ENCODE data around the gene GULP1.

GULP1 gene

DNA sequence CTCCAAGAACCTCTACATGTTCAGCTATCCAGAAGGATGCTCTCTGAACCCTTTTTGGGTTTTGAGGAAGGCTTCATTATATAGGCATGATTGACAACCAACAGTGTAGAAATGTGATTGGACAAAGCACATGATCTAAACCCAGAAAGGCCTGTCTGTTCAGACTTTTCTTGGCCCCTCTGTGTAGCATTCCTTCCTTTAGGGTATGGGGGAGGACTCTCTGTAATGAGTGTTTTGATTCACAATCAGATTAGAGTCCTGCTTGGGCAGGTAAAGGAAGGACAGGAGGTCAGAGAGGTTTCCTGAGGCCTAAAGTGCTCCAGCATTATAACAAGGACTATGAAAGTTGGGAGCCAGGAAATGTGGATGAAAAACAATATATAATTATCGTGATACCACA is 13.6 kb downstream of the GULP1 start:
- ATAC-seq: no peak
- TF ChIP-seq PPARA (CRISPR knock-in tag; IDR thresholded peaks at IDR 0.05; ENCODE audit: borderline replicate concordance): no peak
- TF ChIP-seq, protein P1, sequence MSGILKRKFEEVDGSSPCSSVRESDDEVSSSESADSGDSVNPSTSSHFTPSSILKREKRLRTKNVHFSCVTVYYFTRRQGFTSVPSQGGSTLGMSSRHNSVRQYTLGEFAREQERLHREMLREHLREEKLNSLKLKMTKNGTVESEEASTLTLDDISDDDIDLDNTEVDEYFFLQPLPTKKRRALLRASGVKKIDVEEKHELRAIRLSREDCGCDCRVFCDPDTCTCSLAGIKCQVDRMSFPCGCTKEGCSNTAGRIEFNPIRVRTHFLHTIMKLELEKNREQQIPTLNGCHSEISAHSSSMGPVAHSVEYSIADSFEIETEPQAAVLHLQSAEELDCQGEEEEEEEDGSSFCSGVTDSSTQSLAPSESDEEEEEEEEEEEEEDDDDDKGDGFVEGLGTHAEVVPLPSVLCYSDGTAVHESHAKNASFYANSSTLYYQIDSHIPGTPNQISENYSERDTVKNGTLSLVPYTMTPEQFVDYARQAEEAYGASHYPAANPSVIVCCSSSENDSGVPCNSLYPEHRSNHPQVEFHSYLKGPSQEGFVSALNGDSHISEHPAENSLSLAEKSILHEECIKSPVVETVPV (CRISPR knock-in tag; IDR thresholded peaks at IDR 0.05): no peak
- no peak for TF ChIP-seq OSR1 (CRISPR knock-in tag; IDR thresholded peaks at IDR 0.05)
- no peak for TF ChIP-seq ZC3H10 (CRISPR knock-in tag; IDR thresholded peaks at IDR 0.05)
- TF ChIP-seq ZNF8 (CRISPR knock-in tag; IDR thresholded peaks at IDR 0.05): no peak

DNA sequence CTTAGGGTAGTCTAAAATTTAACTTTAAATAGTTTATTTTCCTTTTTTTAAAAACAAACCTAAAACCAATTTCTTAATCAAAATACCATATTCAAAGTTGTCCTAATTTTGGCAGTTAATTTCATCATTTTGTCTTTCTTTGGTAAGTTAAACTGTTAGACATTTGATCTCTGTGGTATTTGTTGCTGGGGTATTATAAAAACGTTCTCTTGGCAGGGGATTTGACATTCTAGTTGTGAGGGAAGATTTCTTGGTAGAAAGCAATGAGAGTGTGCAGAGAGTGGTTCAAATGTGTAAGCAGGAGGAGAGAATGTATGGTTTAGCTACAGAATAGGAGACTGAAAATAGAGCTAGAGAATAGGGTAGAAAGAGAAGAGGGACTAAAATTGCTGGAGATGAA is 14.6 kb downstream of the GULP1 start:
- ATAC-seq: no peak
- TF ChIP-seq GLIS3 (CRISPR knock-in tag; IDR thresholded peaks at IDR 0.05) (no peak), PPARA (CRISPR knock-in tag; IDR thresholded peaks at IDR 0.05; ENCODE audit: borderline replicate concordance) (no peak), SNAI2 (CRISPR knock-in tag; IDR thresholded peaks at IDR 0.05) (no peak), ZC3H10 (CRISPR knock-in tag; IDR thresholded peaks at IDR 0.05) (no peak), TCF4 (CRISPR knock-in tag; IDR thresholded peaks at IDR 0.05; ENCODE audit: borderline replicate concordance) (no peak), ISL1 (CRISPR knock-in tag; IDR thresholded peaks at IDR 0.05) (no peak), ZNF8 (CRISPR knock-in tag; IDR thresholded peaks at IDR 0.05) (no peak), ESRRG (CRISPR knock-in tag; IDR thresholded peaks at IDR 0.05) (no peak), OSR1 (CRISPR knock-in tag; IDR thresholded peaks at IDR 0.05) (no peak), BACH2 (CRISPR knock-in tag; IDR thresholded peaks at IDR 0.05; ENCODE audit: borderline replicate concordance) (no peak)
- TF ChIP-seq, protein P2, sequence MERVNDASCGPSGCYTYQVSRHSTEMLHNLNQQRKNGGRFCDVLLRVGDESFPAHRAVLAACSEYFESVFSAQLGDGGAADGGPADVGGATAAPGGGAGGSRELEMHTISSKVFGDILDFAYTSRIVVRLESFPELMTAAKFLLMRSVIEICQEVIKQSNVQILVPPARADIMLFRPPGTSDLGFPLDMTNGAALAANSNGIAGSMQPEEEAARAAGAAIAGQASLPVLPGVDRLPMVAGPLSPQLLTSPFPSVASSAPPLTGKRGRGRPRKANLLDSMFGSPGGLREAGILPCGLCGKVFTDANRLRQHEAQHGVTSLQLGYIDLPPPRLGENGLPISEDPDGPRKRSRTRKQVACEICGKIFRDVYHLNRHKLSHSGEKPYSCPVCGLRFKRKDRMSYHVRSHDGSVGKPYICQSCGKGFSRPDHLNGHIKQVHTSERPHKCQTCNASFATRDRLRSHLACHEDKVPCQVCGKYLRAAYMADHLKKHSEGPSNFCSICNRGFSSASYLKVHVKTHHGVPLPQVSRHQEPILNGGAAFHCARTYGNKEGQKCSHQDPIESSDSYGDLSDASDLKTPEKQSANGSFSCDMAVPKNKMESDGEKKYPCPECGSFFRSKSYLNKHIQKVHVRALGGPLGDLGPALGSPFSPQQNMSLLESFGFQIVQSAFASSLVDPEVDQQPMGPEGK (CRISPR knock-in tag; IDR thresholded peaks at IDR 0.05; ENCODE audit: borderline replicate concordance): no peak
- TF ChIP-seq, protein P3, sequence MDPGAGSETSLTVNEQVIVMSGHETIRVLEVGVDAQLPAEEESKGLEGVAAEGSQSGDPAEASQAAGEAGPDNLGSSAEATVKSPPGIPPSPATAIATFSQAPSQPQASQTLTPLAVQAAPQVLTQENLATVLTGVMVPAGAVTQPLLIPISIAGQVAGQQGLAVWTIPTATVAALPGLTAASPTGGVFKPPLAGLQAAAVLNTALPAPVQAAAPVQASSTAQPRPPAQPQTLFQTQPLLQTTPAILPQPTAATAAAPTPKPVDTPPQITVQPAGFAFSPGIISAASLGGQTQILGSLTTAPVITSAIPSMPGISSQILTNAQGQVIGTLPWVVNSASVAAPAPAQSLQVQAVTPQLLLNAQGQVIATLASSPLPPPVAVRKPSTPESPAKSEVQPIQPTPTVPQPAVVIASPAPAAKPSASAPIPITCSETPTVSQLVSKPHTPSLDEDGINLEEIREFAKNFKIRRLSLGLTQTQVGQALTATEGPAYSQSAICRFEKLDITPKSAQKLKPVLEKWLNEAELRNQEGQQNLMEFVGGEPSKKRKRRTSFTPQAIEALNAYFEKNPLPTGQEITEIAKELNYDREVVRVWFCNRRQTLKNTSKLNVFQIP (CRISPR knock-in tag; IDR thresholded peaks at IDR 0.05; ENCODE audit: borderline replicate concordance, low read depth): no peak

DNA sequence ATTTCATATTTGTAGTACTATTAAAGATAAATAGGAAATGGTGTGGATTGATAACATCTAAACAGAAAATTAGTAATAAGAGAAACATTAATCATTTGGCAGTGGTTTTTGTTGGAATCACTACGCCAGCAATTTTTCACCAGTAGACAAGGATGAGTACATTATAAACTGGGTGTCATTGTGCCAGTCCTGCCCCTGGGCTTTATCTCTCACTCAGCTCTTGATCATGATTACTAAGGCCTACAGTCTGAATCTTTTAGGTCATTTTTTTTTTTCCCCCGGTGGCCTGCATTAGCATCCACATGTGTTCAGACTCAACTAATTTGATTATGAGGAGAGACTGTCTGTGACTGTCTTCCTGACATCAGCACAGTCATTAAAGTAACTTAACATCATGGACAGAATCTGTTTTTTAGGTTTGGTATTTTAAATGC is 16.2 kb downstream of the GULP1 start:
- ATAC-seq: peak; percentile 74
- TF ChIP-seq, protein P1 (CRISPR knock-in tag; IDR thresholded peaks at IDR 0.05): 0 out of 2 replicates have a peak, but pooled peaks have one; percentile 53
- TF ChIP-seq, protein P4, sequence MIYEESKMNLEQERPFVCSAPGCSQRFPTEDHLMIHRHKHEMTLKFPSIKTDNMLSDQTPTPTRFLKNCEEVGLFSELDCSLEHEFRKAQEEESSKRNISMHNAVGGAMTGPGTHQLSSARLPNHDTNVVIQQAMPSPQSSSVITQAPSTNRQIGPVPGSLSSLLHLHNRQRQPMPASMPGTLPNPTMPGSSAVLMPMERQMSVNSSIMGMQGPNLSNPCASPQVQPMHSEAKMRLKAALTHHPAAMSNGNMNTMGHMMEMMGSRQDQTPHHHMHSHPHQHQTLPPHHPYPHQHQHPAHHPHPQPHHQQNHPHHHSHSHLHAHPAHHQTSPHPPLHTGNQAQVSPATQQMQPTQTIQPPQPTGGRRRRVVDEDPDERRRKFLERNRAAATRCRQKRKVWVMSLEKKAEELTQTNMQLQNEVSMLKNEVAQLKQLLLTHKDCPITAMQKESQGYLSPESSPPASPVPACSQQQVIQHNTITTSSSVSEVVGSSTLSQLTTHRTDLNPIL (CRISPR knock-in tag; IDR thresholded peaks at IDR 0.05; ENCODE audit: low read depth): 0 out of 2 replicates have a peak, but pooled peaks have one; percentile 52
- TF ChIP-seq PPARA (CRISPR knock-in tag; IDR thresholded peaks at IDR 0.05; ENCODE audit: borderline replicate concordance): no peak
- no peak for TF ChIP-seq CSDC2 (CRISPR knock-in tag; IDR thresholded peaks at IDR 0.05)
- peak; percentile 72 for TF ChIP-seq SNAI2 (CRISPR knock-in tag; IDR thresholded peaks at IDR 0.05)
- TF ChIP-seq ZFP3 (CRISPR knock-in tag; IDR thresholded peaks at IDR 0.05): no peak
- 0 out of 2 replicates have a peak, but pooled peaks have one; percentile 81 for TF ChIP-seq ESRRG (CRISPR knock-in tag; IDR thresholded peaks at IDR 0.05)
- TF ChIP-seq TOX (CRISPR knock-in tag; IDR thresholded peaks at IDR 0.05; ENCODE audit: borderline replicate concordance): no peak
- TF ChIP-seq, protein P3 (CRISPR knock-in tag; IDR thresholded peaks at IDR 0.05; ENCODE audit: borderline replicate concordance, low read depth): no peak
- peak; percentile 92 for TF ChIP-seq TCF4 (CRISPR knock-in tag; IDR thresholded peaks at IDR 0.05; ENCODE audit: borderline replicate concordance)
- no peak for TF ChIP-seq ARNTL (CRISPR knock-in tag; IDR thresholded peaks at IDR 0.05; ENCODE audit: borderline replicate concordance, low read depth)
- no peak for TF ChIP-seq ZFP30 (CRISPR knock-in tag; IDR thresholded peaks at IDR 0.05)
- no peak for TF ChIP-seq OSR1 (CRISPR knock-in tag; IDR thresholded peaks at IDR 0.05)
- TF ChIP-seq, protein P2 (CRISPR knock-in tag; IDR thresholded peaks at IDR 0.05; ENCODE audit: borderline replicate concordance): no peak
- no peak for TF ChIP-seq ZNF8 (CRISPR knock-in tag; IDR thresholded peaks at IDR 0.05)
- TF ChIP-seq, protein P5, sequence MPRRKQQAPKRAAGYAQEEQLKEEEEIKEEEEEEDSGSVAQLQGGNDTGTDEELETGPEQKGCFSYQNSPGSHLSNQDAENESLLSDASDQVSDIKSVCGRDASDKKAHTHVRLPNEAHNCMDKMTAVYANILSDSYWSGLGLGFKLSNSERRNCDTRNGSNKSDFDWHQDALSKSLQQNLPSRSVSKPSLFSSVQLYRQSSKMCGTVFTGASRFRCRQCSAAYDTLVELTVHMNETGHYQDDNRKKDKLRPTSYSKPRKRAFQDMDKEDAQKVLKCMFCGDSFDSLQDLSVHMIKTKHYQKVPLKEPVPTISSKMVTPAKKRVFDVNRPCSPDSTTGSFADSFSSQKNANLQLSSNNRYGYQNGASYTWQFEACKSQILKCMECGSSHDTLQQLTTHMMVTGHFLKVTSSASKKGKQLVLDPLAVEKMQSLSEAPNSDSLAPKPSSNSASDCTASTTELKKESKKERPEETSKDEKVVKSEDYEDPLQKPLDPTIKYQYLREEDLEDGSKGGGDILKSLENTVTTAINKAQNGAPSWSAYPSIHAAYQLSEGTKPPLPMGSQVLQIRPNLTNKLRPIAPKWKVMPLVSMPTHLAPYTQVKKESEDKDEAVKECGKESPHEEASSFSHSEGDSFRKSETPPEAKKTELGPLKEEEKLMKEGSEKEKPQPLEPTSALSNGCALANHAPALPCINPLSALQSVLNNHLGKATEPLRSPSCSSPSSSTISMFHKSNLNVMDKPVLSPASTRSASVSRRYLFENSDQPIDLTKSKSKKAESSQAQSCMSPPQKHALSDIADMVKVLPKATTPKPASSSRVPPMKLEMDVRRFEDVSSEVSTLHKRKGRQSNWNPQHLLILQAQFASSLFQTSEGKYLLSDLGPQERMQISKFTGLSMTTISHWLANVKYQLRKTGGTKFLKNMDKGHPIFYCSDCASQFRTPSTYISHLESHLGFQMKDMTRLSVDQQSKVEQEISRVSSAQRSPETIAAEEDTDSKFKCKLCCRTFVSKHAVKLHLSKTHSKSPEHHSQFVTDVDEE (CRISPR knock-in tag; IDR thresholded peaks at IDR 0.05): peak; percentile 89
- TF ChIP-seq BACH2 (CRISPR knock-in tag; IDR thresholded peaks at IDR 0.05; ENCODE audit: borderline replicate concordance): no peak
- TF ChIP-seq RARB (CRISPR knock-in tag; IDR thresholded peaks at IDR 0.05): no peak
- peak; percentile 76; the same call in 1 of the 2 replicates for TF ChIP-seq GLIS3 (CRISPR knock-in tag; IDR thresholded peaks at IDR 0.05)
- no peak for TF ChIP-seq ZNF565 (CRISPR knock-in tag; conservative IDR thresholded peaks at IDR 0.05; ENCODE audit: low read depth)
